Stomach (tissue), 4 donors: ENCODE data around the gene SHISA4.

ENCODE experiments used
- EP300 ChIP-seq: sonication (generic); formaldehyde crosslinking; IDR thresholded peaks from one replicate; pipeline ENCODE4 v1.6.1; 2017; ENCODE audit warnings: antibody characterized with exemption
- POLR2A ChIP-seq, 4 donors: fragments of 450-650 bp; IDR thresholded peaks; one replicate each; pipeline ENCODE4 v1.6.1; 2016; ENCODE audit warnings: antibody characterized with exemption in 4 of 4, control low read depth in 2 of 4, mild to moderate bottlenecking in 1 of 4, moderate library complexity in 1 of 4
- POLR2AphosphoS5 ChIP-seq, 3 donors: sonication (generic); formaldehyde crosslinking; IDR thresholded peaks; one replicate each; pipeline ENCODE4 v1.6.1; 2016; ENCODE audit warnings: antibody characterized with exemption in 3 of 3
- TF ChIP-seq, protein P1 (sequence below), 7 experiments: fragments of 450-650 bp in 4 of 7; fragments of 200-600 bp in 3 of 7; sonication (generic) in 3 of 7; IDR thresholded peaks; one replicate each; pipeline ENCODE4 v1.5.1; 2016 to 2019; ENCODE audit warnings: antibody characterized with exemption in 7 of 7, control low read depth in 2 of 7, mild to moderate bottlenecking in 1 of 7

- TF ChIP-seq, protein P1, sequence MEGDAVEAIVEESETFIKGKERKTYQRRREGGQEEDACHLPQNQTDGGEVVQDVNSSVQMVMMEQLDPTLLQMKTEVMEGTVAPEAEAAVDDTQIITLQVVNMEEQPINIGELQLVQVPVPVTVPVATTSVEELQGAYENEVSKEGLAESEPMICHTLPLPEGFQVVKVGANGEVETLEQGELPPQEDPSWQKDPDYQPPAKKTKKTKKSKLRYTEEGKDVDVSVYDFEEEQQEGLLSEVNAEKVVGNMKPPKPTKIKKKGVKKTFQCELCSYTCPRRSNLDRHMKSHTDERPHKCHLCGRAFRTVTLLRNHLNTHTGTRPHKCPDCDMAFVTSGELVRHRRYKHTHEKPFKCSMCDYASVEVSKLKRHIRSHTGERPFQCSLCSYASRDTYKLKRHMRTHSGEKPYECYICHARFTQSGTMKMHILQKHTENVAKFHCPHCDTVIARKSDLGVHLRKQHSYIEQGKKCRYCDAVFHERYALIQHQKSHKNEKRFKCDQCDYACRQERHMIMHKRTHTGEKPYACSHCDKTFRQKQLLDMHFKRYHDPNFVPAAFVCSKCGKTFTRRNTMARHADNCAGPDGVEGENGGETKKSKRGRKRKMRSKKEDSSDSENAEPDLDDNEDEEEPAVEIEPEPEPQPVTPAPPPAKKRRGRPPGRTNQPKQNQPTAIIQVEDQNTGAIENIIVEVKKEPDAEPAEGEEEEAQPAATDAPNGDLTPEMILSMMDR (IDR thresholded peaks at IDR 0.05), result no peak
- no peak for TF ChIP-seq POLR2AphosphoS5 (IDR thresholded peaks at IDR 0.05)
- TF ChIP-seq POLR2A (IDR thresholded peaks at IDR 0.05), result no peak
- no peak for TF ChIP-seq EP300
Measured at GRCh38 chr1:201848230-201848629, 40.5 kb upstream of the SHISA4 start.
